Urothelium cell line (cell line): ENCODE measurements around the gene CDHR2.
"Not testable (repeated sequence)": the region's sequence is repeated elsewhere in the genome, so short reads cannot be mapped to it uniquely, and the experiment has no call there.

Experiments used
- DNase-seq: peaks from one replicate; pipeline ENCODE4 v3.0.0; 2011; ENCODE audit warnings: low spot score, mixed read lengths
- FAIRE-seq: peaks from 2 replicates; lab custom pipeline; 2011; peaks lifted over from hg19 to GRCh38; lab: Jason Lieb, UNC

The CDHR2 gene

DNA sequence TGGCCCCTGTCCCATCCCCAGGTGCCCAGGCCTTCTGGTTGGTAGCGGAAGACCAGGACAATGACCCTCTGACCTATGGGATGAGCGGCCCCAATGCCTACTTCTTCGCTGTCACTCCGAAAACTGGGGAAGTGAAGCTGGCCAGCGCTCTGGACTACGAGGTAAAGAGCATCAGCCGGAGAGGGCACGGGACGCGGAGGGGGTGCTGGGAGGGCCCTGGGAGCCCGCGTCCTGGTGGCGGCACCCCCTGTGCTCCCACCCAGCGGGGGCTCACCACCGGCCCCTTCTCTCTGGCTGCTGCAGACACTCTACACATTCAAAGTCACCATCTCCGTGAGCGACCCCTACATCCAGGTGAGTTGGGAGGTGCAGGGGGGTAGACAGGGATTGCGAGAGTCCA is 19.5 kb downstream of the CDHR2 start:
- FAIRE-seq: no peak
- no peak for DNase-seq

- DNase-seq (no peak), FAIRE-seq (no peak)
Observed at GRCh38 chr5:176570044-176570443, 20.9 kb downstream of the CDHR2 start.

- DNase-seq (peak; percentile 61), FAIRE-seq (peak; percentile 88)
Observed at GRCh38 chr5:176573564-176574296, 24.6 kb downstream of the CDHR2 start.

DNA sequence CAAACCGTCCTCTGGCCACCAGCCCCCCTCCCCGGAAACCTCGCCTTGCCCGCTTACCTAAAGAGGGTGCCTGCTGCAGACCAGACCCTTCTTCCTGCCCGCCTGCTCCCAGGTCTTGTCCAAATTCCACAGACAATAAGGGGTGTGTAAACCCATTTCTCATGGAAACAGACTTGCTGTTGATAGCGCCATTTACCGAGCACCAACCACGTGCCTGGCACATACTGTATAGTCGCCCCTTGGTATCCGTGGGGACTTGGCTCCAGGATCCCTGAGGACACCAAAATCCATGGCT is 25.1 kb downstream of the CDHR2 start:
- FAIRE-seq (no peak), DNase-seq (no peak)

- FAIRE-seq: no peak
- no peak for DNase-seq
Observed at GRCh38 chr5:176575066-176575465, 25.9 kb downstream of the CDHR2 start.

DNA sequence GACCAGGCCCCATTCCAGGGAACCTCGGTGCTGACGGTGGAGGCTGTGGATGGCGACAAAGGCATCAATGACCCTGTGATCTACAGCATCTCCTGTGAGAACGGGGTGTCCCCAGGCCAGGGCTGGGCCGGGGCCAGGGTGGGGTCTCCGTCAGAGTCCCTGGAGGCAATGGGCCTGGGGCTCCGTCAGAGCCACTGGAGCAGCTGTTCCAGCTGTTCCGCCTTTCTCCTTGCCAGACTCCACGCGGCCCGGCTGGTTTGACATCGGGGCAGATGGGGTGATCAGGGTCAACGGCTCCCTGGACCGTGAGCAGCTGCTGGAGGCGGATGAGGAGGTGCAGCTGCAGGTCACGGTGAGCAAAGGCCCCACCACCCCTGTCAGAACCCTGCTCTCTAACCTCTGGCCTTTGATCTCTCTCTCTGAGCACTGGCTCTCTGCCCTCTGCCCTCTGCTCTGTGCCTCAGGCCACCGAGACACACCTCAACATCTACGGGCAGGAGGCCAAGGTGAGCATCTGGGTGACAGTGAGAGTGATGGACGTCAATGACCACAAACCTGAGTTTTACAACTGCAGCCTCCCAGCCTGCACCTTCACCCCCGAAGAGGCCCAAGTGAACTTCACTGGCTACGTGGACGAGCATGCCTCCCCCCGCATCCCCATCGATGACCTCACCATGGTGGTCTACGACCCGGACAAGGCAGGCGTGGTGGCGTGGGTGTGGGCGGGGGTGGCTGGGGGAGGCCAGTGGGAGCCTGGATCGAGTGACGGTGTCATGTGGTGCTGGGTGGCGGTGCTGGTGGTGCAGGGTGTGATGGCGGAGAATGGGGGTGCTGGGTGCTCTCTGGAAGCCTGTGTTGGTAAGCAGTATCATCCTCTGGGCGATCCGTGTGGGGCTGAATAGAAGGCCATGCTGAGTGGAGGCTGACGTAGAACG is 26.6 kb downstream of the CDHR2 start:
- no peak for FAIRE-seq
- DNase-seq: no peak

DNA sequence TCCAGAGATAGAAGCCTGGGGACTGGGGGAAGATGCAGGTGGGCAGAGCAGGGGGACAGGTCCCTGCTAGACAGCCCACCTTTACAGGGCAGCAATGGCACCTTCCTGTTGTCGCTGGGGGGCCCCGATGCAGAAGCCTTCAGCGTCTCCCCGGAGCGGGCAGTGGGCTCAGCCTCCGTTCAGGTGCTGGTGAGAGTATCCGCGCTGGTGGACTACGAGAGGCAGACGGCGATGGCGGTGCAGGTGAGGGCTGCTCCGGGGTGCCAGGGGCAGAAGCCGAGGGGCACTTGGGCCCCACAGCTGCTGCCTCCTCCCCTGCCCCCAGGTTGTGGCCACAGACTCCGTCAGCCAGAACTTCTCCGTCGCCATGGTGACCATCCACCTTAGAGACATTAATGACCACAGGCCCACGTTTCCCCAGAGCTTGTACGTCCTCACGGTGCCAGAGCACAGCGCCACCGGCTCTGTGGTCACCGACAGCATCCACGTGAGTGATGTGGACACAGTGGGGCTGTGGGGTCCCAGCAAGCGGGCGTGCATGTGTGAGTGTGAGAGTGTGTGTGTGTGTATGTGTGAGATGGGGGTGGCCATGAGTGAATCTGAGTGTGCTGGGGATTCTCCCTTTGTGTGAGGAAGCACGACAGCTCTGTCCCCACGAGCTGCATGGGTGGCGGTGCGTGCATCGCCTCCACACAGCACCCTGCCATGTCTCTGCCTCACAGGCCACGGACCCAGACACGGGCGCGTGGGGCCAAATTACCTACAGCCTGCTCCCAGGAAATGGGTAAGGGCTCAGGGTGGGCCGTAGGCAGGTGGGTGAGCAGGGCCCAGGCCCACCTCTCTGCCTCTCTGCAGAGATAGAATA is 28.4 kb downstream of the CDHR2 start:
- no peak for DNase-seq
- no peak for FAIRE-seq

DNA sequence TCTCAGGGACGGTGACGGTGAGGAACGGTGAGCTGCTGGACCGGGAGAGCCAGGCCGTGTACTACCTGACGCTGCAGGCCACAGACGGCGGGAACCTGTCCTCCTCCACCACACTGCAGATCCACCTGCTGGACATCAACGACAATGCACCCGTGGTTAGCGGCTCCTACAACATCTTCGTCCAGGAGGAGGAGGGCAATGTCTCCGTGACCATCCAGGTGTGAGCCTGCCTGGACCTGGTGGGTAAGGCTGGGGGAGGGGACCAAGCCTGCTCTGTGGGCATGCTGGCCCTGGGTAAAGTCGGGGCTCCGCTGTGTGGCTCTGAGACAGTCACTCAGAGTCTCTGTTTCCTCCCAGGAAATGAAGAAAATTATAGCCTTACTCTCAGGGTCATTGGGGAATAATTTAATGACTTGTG is 29.3 kb downstream of the CDHR2 start:
- DNase-seq (peak; percentile 80), FAIRE-seq (peak; percentile 84)

- FAIRE-seq (no peak), DNase-seq (no peak)
Observed at GRCh38 chr5:176579323-176579722, 30.2 kb downstream of the CDHR2 start.

GRCh38 chr5:176581361-176581760 is 32.2 kb downstream of the CDHR2 start:
- FAIRE-seq (no peak), DNase-seq (no peak)

DNA sequence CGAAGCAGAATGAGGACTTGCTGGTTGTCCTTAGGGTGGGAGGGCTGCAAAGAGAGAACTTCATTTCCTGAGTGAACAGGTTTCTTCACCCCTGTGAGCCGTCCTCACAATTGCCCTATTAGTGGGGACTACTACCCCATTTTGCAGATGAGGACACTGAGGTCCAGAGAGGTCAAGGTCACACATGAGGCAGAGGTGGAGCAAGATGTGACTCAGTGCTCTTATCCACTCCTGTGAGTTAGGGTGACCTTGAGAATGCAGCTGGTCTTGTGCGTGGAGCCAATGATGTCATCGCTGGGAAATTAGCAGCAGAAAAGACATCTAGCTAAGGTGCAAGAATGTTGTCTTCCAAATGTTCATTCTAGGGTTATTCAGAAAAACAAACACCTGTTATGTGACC is 33.9 kb downstream of the CDHR2 start:
- DNase-seq (no peak), FAIRE-seq (peak; percentile 53)

GRCh38 chr5:176587398-176587797 is 38.3 kb downstream of the CDHR2 start:
- FAIRE-seq (no peak), DNase-seq (no peak)

- FAIRE-seq: peak; percentile 70
- DNase-seq: no peak
Observed at GRCh38 chr5:176588297-176588696, 39.2 kb downstream of the CDHR2 start.

GRCh38 chr5:176589039-176589769 is 40.1 kb downstream of the CDHR2 start:
- FAIRE-seq (no peak), DNase-seq (no peak)

DNA sequence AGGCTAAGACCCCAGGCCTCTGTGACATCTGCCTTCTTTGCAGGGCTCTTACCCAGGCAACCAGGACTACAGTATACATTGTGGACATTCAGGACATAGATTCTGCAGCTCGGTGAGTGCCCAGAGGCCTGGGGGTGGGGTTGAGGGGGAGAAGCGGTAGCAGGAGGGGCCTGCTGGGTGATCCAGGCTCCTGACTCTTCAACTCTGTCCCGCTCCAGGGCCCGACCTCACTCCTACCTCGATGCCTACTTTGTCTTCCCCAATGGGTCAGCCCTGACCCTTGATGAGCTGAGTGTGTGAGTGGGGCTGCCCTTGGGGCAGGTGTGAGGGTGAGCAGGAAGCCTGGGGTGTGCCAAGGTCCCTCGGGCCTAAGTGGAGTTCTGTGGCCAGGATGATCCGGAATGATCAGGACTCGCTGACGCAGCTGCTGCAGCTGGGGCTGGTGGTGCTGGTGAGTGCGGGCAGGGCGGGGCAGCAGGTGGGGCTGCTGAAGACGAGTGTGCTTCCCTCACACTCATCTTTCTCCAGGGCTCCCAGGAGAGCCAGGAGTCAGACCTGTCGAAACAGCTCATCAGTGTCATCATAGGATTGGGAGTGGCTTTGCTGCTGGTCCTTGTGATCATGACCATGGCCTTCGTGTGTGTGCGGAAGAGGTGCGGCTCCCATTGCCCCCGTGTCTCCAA is 41.0 kb downstream of the CDHR2 start:
- no peak for DNase-seq
- no peak for FAIRE-seq

DNA sequence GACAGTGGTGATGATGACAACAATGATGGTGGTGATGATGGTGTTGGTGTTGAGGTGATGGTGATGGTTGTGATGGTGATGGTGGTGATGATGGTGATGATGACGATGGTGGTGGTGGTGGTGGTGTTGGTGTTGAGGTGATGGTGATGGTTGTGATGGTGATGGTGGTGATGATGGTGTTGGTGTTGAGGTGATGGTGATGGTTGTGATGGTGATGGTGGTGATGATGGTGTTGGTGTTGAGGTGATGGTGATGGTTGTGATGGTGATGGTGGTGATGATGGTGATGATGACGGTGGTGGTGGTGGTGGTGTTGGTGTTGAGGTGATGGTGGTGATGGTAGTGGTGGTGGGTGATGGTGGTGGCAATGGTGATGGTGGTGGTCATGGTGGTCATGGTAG is 42.5 kb downstream of the CDHR2 start:
- not testable (repeated sequence) for DNase-seq, FAIRE-seq

DNA sequence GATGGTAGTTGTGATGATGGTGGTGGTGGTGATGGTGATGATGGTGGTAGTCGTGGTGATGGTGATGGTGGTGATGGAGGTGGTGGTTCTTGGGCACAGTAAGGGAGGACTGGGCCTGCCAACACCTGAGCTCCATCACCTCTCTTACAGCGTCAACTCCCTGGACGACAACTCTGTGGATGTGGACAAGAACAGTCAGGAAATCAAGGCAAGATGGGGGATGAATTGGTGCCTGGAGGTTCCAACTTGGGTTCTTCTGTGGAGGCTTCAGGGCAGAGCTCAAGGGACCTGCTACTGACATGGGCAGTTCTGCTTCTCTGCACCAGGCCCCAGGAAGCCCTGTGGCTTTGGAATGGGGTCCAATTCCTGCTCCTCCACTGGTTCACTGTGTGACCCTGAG is 43.4 kb downstream of the CDHR2 start:
- FAIRE-seq: no peak

DNA sequence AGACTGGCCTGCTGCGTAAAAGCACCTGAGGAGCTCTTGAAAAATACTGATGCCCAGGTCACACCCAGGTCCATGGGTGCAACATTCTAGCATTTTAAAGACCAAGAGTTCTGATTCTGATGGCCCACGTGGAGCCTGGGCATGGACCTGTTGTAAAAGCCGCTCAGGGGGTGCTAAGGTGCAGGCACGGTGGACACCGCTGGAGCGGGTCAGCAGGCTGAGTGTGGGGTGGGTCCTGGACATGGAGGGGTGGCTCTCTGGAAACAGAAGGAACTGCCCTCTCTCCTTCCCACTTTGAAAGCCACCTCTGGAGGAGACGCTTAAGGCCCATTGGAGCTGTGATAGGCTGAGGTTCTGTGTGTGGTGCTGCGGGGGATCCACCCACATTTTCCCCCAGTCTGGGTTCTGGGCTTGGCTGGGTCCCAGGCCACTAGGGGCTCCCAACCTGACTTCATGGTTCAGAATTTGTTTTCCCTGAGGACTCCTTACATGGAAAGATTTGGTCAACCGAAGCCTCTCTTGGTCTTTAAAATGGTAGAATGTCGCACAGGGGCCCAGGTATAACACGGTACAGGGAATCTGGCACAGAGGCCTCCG is 44.2 kb downstream of the CDHR2 start:
- DNase-seq: no peak
- FAIRE-seq: no peak

More for the DNA sequence above, 43.4 kb downstream of the CDHR2 start:
- no peak for DNase-seq

DNA sequence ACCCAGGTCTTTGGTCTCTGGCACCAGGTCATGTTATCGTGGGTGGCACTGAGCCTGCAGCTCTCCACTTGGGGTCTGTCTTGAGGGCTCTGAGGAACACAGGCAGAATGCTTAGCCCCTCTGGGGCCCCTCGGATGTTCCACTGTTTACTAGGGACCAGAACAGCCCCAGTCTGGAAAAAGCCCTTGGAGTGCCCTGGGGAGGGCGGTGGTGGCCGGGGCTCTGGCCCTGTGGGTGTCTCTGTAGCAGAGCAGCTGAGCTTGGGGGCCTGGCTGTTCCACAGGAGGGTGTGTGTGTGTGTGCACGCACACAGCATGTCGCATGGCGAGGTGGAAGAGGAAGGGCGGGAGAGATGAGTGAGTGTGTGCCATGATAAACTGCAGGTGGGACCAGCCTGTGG is 45.4 kb downstream of the CDHR2 start:
- FAIRE-seq (no peak), DNase-seq (no peak)
